SK-N-SH (cell line): ENCODE data around the gene PTGIS. TPM values are rescaled to one million over a fixed set of nuclear protein-coding genes. Genes with fewer than 3 reads are reported as not detected.
A peak's percentile ranks its signal among the peaks of the same experiment; 100 is the strongest.

Experiments used
- CTCF ChIA-PET: fragments of 300-600, 350-600 bp; formaldehyde crosslinking; extraction: SDS; loops from one replicate; lab custom pipeline; 2021; lab: Yijun Ruan, JAX
- POLR2A ChIA-PET: fragments of 350-600 bp; sonication (Branson Sonifier 250); formaldehyde crosslinking; extraction: SDS; loops from one replicate; lab custom pipeline; 2020; ENCODE audit warnings: antibody characterized with exemption, inconsistent platforms; lab: Yijun Ruan, JAX
- DNase-seq: peaks from one replicate; pipeline ENCODE4 v3.0.0; 2012
- H2AFZ ChIP-seq: fragments of 200-600 bp; sonication (generic); 2 replicates; pipeline ENCODE4 v1.8.1; 2016; ENCODE audit warnings: antibody characterized with exemption, mild to moderate bottlenecking, low read depth
- H3F3A ChIP-seq: fragments of 200-600 bp; sonication (generic); replicated peaks from 2 replicates; pipeline ENCODE3; 2016; ENCODE audit warnings: antibody characterized with exemption, mild to moderate bottlenecking; ENCODE audit not compliant: insufficient read depth
- H3K27ac ChIP-seq, 2 experiments: fragments of 200-500 bp in 1 of 2; fragments of 200-600 bp in 1 of 2; sonication (Bioruptor generic) in 1 of 2; sonication (generic), shearing (Covaris generic) in 1 of 2; 2 replicates each; pipeline versions ENCODE4 v1.5.1 to v1.6.1; 2014 to 2016; ENCODE audit warnings: low read depth in 2 of 2, inconsistent platforms in 1 of 2, low read length in 1 of 2, mild to moderate bottlenecking in 1 of 2, mixed read lengths in 1 of 2
- H3K27me3 ChIP-seq: fragments of 200-600 bp; sonication (generic), shearing (Covaris generic); 2 replicates; pipeline ENCODE4 v1.6.1; 2016; ENCODE audit warnings: mixed run types; ENCODE audit not compliant: insufficient read depth
- H3K36me3 ChIP-seq, 2 experiments: fragments of 200-500 bp in 1 of 2; fragments of 200-600 bp in 1 of 2; sonication (Bioruptor generic) in 1 of 2; sonication (generic) in 1 of 2; replicated peaks in 1 of 2; 2 replicates each; pipeline versions ENCODE3 to v1.5.1; 2014 to 2016; ENCODE audit warnings: low read length in 1 of 2, mild to moderate bottlenecking in 1 of 2; ENCODE audit not compliant: insufficient read depth in 2 of 2, control insufficient read depth in 1 of 2
- H3K4me1 ChIP-seq, 2 experiments: fragments of 200-500 bp in 1 of 2; fragments of 200-600 bp in 1 of 2; sonication (Bioruptor generic) in 1 of 2; sonication (generic), shearing (Covaris generic) in 1 of 2; 2 replicates each; pipeline versions ENCODE4 v1.5.1 to v1.6.1; 2014 to 2016; ENCODE audit warnings: low read depth in 1 of 2, low read length in 1 of 2, mixed run types in 1 of 2; ENCODE audit not compliant: insufficient read depth in 2 of 2, control insufficient read depth in 1 of 2
- H3K4me2 ChIP-seq: fragments of 200-600 bp; sonication (generic), shearing (Covaris generic); 2 replicates; pipeline ENCODE4 v1.6.1; 2017; ENCODE audit warnings: mixed run types
- H3K4me3 ChIP-seq, 2 experiments: fragments of 200-500 bp in 1 of 2; fragments of 200-600 bp in 1 of 2; sonication (Bioruptor generic) in 1 of 2; sonication (generic), shearing (Covaris generic) in 1 of 2; 2 replicates each; pipeline versions ENCODE4 v1.5.1 to v1.8.1; 2014 to 2016; ENCODE audit warnings: low read depth in 2 of 2, inconsistent platforms in 1 of 2, low read length in 1 of 2, mild to moderate bottlenecking in 1 of 2, mixed read lengths in 1 of 2, moderate library complexity in 1 of 2
- H3K79me2 ChIP-seq: fragments of 200-600 bp; sonication (generic); 2 replicates; pipeline ENCODE4 v1.8.1; 2017; ENCODE audit warnings: mild to moderate bottlenecking; ENCODE audit not compliant: insufficient read depth
- H3K9ac ChIP-seq: fragments of 200-600 bp; sonication (generic); 2 replicates; pipeline ENCODE4 v1.6.1; 2017; ENCODE audit warnings: mixed run types
- H3K9me2 ChIP-seq: fragments of 200-600 bp; sonication (generic); 2 replicates; pipeline ENCODE4 v1.6.1; 2017; ENCODE audit warnings: mixed run types
- H3K9me3 ChIP-seq: fragments of 200-600 bp; sonication (generic); 2 replicates; pipeline ENCODE4 v1.6.1; 2017; ENCODE audit warnings: mixed run types, mild to moderate bottlenecking, moderate library complexity
- H4K20me1 ChIP-seq: fragments of 200-600 bp; sonication (generic); 2 replicates; pipeline ENCODE4 v1.6.1; 2017; ENCODE audit warnings: mild to moderate bottlenecking, mixed run types; ENCODE audit not compliant: insufficient read depth
- EP300 ChIP-seq, 2 experiments: IDR thresholded peaks; 2 replicates each; pipeline versions ENCODE4 v1.4.0 to v1.6.1; 2012; ENCODE audit warnings: borderline replicate concordance in 1 of 2, low read depth in 1 of 2, low read length in 1 of 2
- GABPA ChIP-seq: IDR thresholded peaks from 2 replicates; pipeline ENCODE4 v1.4.0; 2012; ENCODE audit warnings: low read depth, mild to moderate bottlenecking
- GATA2 ChIP-seq: sonication (generic); formaldehyde crosslinking; IDR thresholded peaks from 2 replicates; pipeline ENCODE4 v1.5.0; 2020; ENCODE audit warnings: mild to moderate bottlenecking, missing genetic modification reagents
- JUND ChIP-seq: IDR thresholded peaks from 2 replicates; pipeline ENCODE4 v1.4.0; 2012
- MXI1 ChIP-seq: IDR thresholded peaks from 2 replicates; pipeline ENCODE4 v1.6.1; 2012; ENCODE audit warnings: mild to moderate bottlenecking, low read depth, low read length, improper control_type of control experiment
- NFIC ChIP-seq: IDR thresholded peaks from 2 replicates; pipeline ENCODE4 v1.4.0; 2012; ENCODE audit warnings: borderline replicate concordance
- NRF1 ChIP-seq: IDR thresholded peaks from 2 replicates; pipeline ENCODE4 v1.6.1; 2012; ENCODE audit warnings: low read depth, mild to moderate bottlenecking, low read length
- POLR2AphosphoS5 ChIP-seq: IDR thresholded peaks from 2 replicates; pipeline ENCODE4 v1.6.1; 2012; ENCODE audit warnings: low read depth, low read length
- RCOR1 ChIP-seq: fragments of 150-350 bp; IDR thresholded peaks from 2 replicates; pipeline ENCODE4 v1.6.1; 2017; ENCODE audit warnings: antibody characterized with exemption, low read length
- RFX5 ChIP-seq: IDR thresholded peaks from 2 replicates; pipeline ENCODE4 v1.6.1; 2012; ENCODE audit warnings: mild to moderate bottlenecking, improper control_type of control experiment, low read length
- WGBS: methylation state at CpG from one replicate; pipeline ENCODE4 v1.1.6; 2017; ENCODE audit warnings: low lambda C conversion rate; 5-methylcytosine and 5-hydroxymethylcytosine counted together
- polyA plus RNA-seq, 3 experiments: library from polyadenylated mRNA; depleted of rRNA; stranded (reverse); fragments of >200 nt; gene quantifications; 2 replicates each; pipeline ENCODE4 v1.2.3, GENCODE V29; 2012
- TF ChIP-seq, protein P1 (sequence below): IDR thresholded peaks from 2 replicates; pipeline ENCODE4; 2012
- TF ChIP-seq, protein P2 (sequence below): fragments of 150-350 bp; IDR thresholded peaks from 2 replicates; pipeline ENCODE4 v1.6.1; 2017; ENCODE audit warnings: antibody characterized with exemption, low read length, low read depth, borderline replicate concordance
- TF ChIP-seq, protein P3 (sequence below): IDR thresholded peaks from 2 replicates; pipeline ENCODE4 v1.4.0; 2012; ENCODE audit warnings: low read depth, borderline replicate concordance
- TF ChIP-seq, protein P4 (sequence below): IDR thresholded peaks from 2 replicates; pipeline ENCODE4 v1.4.0; 2012; ENCODE audit warnings: low read depth

Gene PTGIS
- polyA plus RNA-seq, 1 of the 3 experiments (the other 2 are of a cell fraction) = 1.0 TPM

DNA sequence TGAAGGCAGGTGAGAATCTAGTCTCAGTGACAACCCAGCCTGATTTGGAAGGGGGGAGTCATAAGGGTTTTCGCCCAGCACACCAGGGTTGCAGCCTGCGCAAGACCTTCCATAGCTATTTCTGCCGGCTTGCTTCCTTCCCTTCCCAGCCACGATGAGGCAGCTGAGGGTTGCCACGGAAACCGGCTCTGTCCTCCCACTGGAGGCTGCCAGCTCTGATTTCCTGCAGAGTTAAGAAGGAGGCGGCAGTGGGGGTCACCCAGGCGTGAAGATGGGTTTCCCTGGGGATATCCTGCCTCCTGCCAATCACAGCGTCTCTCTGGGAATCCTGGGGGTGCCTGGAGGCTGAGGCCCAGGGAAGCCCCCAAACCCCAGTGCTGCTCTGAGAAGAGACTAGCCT is 62.4 kb downstream of the PTGIS start:
- no peaks in the 10 kb centered on the region for H3K79me2 ChIP-seq
- TF ChIP-seq RCOR1 = no peak
- TF ChIP-seq EP300 (IDR thresholded peaks at IDR 0.05; ENCODE audit: borderline replicate concordance in 1 of 2, low read depth in 1 of 2, low read length in 1 of 2) = no peak
- no peak for TF ChIP-seq GABPA
- TF ChIP-seq, protein P1, sequence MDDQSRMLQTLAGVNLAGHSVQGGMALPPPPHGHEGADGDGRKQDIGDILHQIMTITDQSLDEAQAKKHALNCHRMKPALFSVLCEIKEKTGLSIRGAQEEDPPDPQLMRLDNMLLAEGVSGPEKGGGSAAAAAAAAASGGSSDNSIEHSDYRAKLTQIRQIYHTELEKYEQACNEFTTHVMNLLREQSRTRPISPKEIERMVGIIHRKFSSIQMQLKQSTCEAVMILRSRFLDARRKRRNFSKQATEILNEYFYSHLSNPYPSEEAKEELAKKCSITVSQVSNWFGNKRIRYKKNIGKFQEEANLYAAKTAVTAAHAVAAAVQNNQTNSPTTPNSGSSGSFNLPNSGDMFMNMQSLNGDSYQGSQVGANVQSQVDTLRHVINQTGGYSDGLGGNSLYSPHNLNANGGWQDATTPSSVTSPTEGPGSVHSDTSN = peak; percentile 30; the same call in 1 of the 2 replicates
- TF ChIP-seq POLR2AphosphoS5 = no peak
- TF ChIP-seq JUND = no peak
- peak; percentile 60 for TF ChIP-seq GATA2 (CRISPR knock-in tag)
- TF ChIP-seq NFIC = no peak
- TF ChIP-seq NRF1 = 0 out of 2 replicates have a peak, but pooled peaks have one; percentile 19
- TF ChIP-seq, protein P2, sequence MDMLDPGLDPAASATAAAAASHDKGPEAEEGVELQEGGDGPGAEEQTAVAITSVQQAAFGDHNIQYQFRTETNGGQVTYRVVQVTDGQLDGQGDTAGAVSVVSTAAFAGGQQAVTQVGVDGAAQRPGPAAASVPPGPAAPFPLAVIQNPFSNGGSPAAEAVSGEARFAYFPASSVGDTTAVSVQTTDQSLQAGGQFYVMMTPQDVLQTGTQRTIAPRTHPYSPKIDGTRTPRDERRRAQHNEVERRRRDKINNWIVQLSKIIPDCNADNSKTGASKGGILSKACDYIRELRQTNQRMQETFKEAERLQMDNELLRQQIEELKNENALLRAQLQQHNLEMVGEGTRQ = no peak
- TF ChIP-seq, protein P3, sequence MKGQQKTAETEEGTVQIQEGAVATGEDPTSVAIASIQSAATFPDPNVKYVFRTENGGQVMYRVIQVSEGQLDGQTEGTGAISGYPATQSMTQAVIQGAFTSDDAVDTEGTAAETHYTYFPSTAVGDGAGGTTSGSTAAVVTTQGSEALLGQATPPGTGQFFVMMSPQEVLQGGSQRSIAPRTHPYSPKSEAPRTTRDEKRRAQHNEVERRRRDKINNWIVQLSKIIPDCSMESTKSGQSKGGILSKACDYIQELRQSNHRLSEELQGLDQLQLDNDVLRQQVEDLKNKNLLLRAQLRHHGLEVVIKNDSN = no peak
- TF ChIP-seq, protein P4, sequence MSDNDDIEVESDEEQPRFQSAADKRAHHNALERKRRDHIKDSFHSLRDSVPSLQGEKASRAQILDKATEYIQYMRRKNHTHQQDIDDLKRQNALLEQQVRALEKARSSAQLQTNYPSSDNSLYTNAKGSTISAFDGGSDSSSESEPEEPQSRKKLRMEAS = no peak
- TF ChIP-seq, all 33 proteins: peak for 3
- H3F3A ChIP-seq = no peaks in the 10 kb centered on the region
- H3K9me3 ChIP-seq = no peaks in the 10 kb centered on the region
- peaks cover 9 to 10% of the 10 kb centered on the region in 2 experiments; a peak in 1 of 4 replicates for H3K4me1 ChIP-seq
- WGBS = 11% methylated on average over 7 of the region's 9 CpGs
- H3K4me3 ChIP-seq = no peak overlapping the region
- no peaks in the 10 kb centered on the region for H3K9me2 ChIP-seq
- H2AFZ ChIP-seq = no peak overlapping the region
- CTCF ChIA-PET = interaction anchor here (0.8 to 15.8 kb wide), 15 partner anchors 9 to 566 kb away, joined by 3 to 317 read pairs (median 7); partner anchors contain the start of genes KCNB1 and RNF114
- DNase-seq = peak; percentile 78
- POLR2A ChIA-PET = no interaction called here
- H3K27me3 ChIP-seq = no peaks in the 10 kb centered on the region
- H3K27ac ChIP-seq = no peak overlapping the region
- H3K9ac ChIP-seq = no peak overlapping the region
- no peaks in the 10 kb centered on the region for H3K36me3 ChIP-seq
- peak overlapping the region; percentile 51; the same call in 1 of the 2 replicates for H3K4me2 ChIP-seq
- no peaks in the 10 kb centered on the region for H4K20me1 ChIP-seq

DNA sequence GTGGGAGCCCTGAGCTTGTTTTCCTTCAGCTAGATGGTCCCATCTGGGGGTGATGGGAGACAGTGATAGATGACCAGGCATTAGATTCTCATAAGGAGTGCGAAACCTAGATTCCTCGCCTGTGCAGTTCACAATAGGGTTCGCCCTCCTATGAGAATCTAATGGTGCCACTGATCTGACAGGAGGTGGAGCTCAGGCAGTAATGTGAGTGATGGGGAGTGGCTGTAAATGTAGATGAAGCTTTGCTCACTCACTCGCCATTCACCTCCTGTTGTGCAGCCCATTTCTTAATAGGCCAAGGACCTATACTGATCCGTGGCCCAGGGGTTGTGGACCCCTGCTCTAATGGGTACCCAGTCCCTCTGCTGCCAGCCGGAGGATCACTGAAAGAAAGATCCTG is 64.8 kb downstream of the PTGIS start:
- Histone ChIP-seq H3F3A (no peaks in the 10 kb centered on the region), H3K36me3 (no peaks in the 10 kb centered on the region), H3K27ac (no peak overlapping the region), H3K9me2 (no peaks in the 10 kb centered on the region), H3K9ac (no peak overlapping the region), H3K27me3 (no peaks in the 10 kb centered on the region), H3K4me1 (peaks cover 7% of the 10 kb centered on the region in 2 experiments; a peak in 1 of 4 replicates), H3K4me2 (no peak overlapping the region), H3K4me3 (no peak overlapping the region), H3K9me3 (no peaks in the 10 kb centered on the region), H4K20me1 (no peaks in the 10 kb centered on the region), H3K79me2 (no peaks in the 10 kb centered on the region), H2AFZ (no peak overlapping the region)
- ChIA-PET CTCF (interaction anchor here (1.2 to 11.4 kb wide), 4 partner anchors 18 to 170 kb away, joined by 4 to 115 read pairs (median 64); partner anchors contain the start of gene KCNB1), POLR2A (no interaction called here)
- 75% methylated on average over 4 of the region's 6 CpGs for WGBS
- no peak for TF ChIP-seq RFX5
- no peak for TF ChIP-seq POLR2AphosphoS5
- TF ChIP-seq MXI1 = no peak
- no peak for TF ChIP-seq GATA2 (CRISPR knock-in tag)
- no peak for DNase-seq
